NCI-H1694 treated with DMSO at 0.1 percent for 48 hours (cell line): ENCODE data around the gene METTL9.
"Not testable (repeated sequence)": the region's sequence is repeated elsewhere in the genome, so short reads cannot be mapped to it uniquely, and the experiment has no call there.

Experiments
- DNase-seq: peaks from one replicate; lab custom pipeline; 2025; lab: John Stamatoyannopoulos, UW

METTL9 gene

GRCh38 chr16:21610766-21611165 is 11.4 kb downstream of the METTL9 start:
- no peak for DNase-seq

DNA sequence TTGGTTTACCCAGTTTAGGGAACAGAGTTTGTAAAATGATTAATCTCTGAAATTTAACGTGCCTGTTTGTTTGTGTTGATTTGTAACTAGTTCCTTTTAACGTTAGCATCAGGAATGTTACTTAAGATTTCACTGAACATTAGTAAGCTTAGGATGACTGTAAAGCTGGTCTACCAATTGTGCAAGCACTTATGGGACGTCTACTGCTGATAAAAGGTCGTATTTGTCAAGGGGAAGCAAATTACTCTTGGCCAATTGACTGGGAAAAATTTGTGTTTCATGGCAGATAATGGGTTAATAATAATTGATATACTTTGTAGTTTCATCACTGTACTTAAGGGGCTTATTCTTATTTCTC is 11.8 kb downstream of the METTL9 start:
- no peak for DNase-seq

GRCh38 chr16:21611556-21612384 is 12.4 kb downstream of the METTL9 start:
- DNase-seq: no peak

DNA sequence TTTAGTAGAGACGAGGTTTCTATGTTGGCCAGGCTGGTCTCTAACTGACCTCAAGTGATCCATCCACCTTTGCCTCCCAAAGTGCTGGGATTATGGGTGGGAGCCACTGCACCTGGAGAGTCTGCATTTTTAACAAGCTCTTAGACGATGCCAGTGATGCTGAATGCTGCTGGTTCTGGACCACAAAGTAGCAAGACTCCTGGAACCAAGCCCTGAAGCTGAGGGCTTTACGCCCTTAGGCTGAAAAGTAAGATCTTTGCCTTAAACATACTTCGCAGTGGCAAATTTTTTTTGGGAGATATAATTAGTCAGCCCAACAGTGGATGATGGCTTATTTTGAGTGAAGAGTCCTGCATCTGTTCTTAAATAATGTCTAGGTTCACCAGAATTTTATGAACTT is 14.0 kb downstream of the METTL9 start:
- no peak for DNase-seq

DNA sequence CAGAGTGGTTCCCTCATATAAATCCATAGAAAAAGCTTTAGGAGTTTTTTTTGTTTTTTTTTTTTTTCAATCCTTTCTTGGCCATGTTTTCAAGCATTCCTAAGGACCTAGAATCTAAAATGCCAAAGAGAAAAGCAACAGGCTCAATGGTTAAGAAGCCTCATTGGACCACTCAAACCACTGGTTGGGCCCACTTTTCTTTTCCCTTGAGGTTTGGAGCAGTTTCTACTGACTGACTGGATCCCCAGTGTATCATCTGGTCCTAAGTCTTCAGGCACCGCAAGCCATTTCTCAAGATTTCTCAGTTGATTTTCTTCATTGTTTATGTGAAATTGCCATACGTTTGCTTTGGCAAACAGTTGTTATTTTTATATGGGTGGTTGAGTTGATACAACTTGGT is 14.4 kb downstream of the METTL9 start:
- DNase-seq: no peak

- DNase-seq: no peak
Measured at GRCh38 chr16:21614896-21615295, 15.5 kb downstream of the METTL9 start.

DNA sequence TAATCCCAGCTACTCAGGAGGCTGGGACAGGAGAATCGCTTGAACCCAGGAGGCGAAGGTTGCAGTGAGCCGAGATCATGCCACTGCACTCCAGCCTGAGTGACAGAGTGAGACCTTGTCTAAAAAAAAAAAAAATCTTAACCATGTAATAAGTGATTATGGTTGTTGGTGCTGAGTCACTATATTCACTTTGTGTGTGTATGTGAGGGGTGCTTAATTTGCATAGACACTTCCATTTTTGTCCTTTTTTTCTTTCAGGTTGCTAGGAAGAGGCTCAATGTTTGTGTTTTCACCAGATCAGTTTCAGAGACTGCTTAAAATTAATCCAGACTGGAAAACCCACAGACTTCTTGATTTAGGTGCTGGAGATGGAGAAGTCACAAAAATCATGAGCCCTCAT is 18.2 kb downstream of the METTL9 start:
- DNase-seq: no peak

DNA sequence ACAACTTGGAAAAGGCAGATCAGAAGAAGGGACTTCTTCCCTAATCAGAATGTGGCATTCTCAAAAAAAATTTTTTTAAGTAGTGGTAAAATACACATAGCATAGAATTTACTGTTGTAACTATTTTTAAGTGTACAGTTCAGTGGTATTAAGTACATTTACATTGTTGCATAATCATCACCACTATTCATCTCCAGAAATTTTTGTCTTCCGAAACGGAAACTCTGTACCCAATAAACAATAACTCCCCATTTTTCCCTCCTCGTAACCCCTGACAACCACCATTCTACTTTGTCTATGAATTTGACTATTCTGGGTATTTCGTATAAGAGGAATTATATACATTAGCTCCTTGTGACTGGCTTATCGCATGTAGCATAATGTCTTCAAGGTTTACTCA is 18.9 kb downstream of the METTL9 start:
- no peak for DNase-seq

GRCh38 chr16:21619765-21620425 is 20.5 kb downstream of the METTL9 start:
- DNase-seq: no peak

DNA sequence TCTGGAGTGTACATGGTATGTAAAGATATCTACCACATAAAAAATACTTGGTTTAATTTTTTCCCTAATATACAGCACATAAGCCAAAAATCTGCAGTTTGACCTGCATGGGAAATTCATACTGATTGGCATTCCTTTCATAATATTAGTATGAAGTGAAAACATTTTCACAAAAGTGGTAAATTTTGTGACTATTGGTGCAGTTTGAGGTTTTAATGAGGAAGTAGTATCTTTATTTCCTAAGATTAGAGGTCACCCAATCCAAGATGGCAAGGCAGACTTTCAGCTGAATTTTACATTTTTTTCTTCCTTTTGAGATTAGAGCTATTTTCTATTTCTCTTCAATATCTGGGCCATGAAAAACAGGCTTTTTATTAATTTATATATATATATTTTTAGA is 21.2 kb downstream of the METTL9 start:
- DNase-seq: no peak

DNA sequence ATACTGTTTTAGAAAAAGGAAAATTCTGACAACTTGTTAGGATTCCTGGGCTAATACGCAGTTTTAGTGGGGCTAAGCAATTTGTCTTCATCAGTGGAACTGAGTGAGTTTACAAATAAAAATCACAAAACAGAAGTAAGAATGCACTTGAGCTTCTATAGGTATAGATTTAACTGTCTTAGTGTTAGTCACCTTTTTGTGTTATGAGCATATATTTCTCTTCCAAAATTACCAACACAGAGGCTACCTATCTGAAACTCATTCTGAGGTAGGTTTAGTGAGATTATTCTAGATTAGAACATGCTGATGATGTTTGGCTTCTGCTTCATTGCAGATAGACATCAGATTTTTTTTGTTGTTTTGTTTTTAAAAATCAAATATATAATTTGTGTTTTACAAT is 23.2 kb downstream of the METTL9 start:
- DNase-seq: no peak

GRCh38 chr16:21625026-21625425 is 25.6 kb downstream of the METTL9 start:
- no peak for DNase-seq

DNA sequence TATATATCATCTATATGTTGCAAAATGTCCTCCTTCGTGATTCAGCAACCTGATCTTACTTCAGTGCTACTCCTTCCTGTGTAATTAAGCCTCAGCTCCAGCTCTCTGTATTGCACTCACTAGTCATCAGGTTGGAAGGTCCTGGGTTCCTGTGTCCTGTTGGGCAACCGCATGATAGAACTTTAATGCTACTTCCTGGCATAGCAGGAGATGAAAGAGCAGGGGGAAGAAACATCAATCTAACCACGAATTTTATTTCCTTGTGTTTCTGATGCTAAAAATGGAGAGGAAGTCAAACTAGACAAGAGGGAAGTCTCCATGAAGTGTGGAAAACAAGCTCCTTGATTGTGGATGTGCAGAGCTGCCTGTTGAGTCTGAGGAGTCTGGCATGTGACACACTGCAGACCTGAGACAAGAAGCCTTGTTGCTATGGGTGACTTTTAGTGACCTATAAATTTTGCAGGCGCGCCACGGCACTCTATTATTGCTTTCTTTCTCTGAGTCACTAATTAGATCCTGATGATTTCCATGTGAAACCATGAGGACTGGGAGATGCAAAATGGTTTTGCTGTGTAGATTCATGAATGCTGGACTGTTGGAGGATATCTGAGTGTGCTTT is 27.4 kb downstream of the METTL9 start:
- DNase-seq: no peak

- no peak for DNase-seq
Measured at GRCh38 chr16:21628121-21628726, 28.8 kb downstream of the METTL9 start.

GRCh38 chr16:21628772-21629171 is 29.4 kb downstream of the METTL9 start:
- no peak for DNase-seq

GRCh38 chr16:21629616-21630539 is 30.5 kb downstream of the METTL9 start:
- not testable (repeated sequence) for DNase-seq

- not testable (repeated sequence) for DNase-seq
Measured at GRCh38 chr16:21630866-21631265, 31.5 kb downstream of the METTL9 start.

- DNase-seq: not testable (repeated sequence)
Measured at GRCh38 chr16:21631376-21631775, 32.0 kb downstream of the METTL9 start.

DNA sequence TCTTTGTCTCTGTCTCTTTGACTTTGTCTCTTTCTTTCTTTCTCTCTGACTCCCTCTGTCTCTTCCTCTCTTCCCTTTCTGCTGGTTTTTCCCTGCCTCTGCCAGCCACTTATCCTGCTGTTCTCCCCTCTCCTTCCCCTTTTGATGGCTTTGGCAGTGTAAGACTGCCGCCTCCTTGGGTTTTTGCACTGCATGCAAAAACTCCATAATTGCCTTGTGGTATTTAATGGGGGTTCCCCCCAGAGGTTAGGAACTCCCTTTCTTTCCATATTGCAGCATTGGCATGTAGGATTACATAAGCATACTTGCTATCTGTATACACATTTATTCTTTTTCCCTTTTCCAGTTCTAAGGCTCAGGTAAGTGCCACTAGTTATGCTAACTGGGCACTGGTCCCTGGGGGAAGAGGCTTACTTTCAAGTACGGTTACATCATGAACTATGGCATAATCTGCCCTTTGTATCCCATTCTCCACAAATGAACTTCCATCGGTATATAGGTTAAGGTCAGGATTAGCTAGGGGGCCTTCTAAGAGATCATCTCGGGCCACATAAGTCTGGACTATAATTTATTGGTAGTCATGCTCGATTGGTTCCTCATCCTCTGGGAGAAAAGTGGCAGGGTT is 32.7 kb downstream of the METTL9 start:
- not testable (repeated sequence) for DNase-seq

DNA sequence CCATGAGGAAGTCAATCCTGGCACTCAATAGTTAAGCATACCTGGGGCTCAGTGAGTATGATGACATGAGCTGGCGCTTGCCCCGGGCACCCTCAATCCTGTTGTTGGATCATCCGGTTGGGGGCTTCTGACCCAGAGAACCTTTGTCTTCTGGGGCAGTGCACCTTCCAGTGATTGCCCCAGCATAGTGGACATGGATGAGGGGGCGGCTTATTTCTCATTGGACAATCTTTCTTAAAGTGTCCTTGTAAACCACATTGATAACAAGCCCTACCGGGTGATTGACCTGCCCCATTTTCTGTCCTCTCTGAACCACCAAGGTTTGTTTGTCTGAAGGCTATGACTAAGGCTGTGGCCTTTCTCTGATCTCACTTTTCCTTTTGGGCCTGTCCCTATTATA is 34.8 kb downstream of the METTL9 start:
- DNase-seq: no peak

- DNase-seq: not testable (repeated sequence)
Measured at GRCh38 chr16:21635694-21636093, 36.3 kb downstream of the METTL9 start.
